GM21786 (cell line): ENCODE results near the gene CST7.
A peak's percentile ranks its signal among the peaks of the same experiment; 100 is the strongest.

ENCODE experiments used
- ATAC-seq: cut with Tn5 transposase; IDR thresholded peaks from one replicate; pipeline ENCODE4 v1.9.1; 2021; ENCODE audit not compliant: unreplicated experiment

Gene CST7

GRCh38 chr20:24983896-24984295, 34.8 kb downstream of the CST7 start:
- ATAC-seq: no peak

- no peak for ATAC-seq
Measured at GRCh38 chr20:24984961-24985640, 36.0 kb downstream of the CST7 start.

- ATAC-seq: no peak
Measured at GRCh38 chr20:24985802-24986201, 36.7 kb downstream of the CST7 start.

- ATAC-seq: no peak
Measured at GRCh38 chr20:24986436-24987015, 37.5 kb downstream of the CST7 start.

GRCh38 chr20:24987244-24987643, 38.2 kb downstream of the CST7 start:
- no peak for ATAC-seq

GRCh38 chr20:24987873-24988835, 39.1 kb downstream of the CST7 start:
- no peak for ATAC-seq

- no peak for ATAC-seq
Measured at GRCh38 chr20:24989162-24989561, 40.1 kb downstream of the CST7 start.

- no peak for ATAC-seq
Measured at GRCh38 chr20:24990810-24991252, 41.8 kb downstream of the CST7 start.

- peak; percentile 16 for ATAC-seq
Measured at GRCh38 chr20:24991897-24992486, 42.9 kb downstream of the CST7 start.

GRCh38 chr20:24992487-24993205, 43.6 kb downstream of the CST7 start, which contains the start of gene APMAP:
Gene APMAP (minus strand): TSS chr20:24992751. CDS start chr20:24992688, 63 bp downstream.
- peak; percentile 96 for ATAC-seq

- no peak for ATAC-seq
Measured at GRCh38 chr20:24993337-24994185, 44.5 kb downstream of the CST7 start.

- ATAC-seq: no peak
Measured at GRCh38 chr20:24994186-24994465, 45.1 kb downstream of the CST7 start.

GRCh38 chr20:24994470-24995368, 45.6 kb downstream of the CST7 start:
- ATAC-seq: no peak

GRCh38 chr20:24995741-24996448, 46.8 kb downstream of the CST7 start:
- no peak for ATAC-seq

- ATAC-seq: no peak
Measured at GRCh38 chr20:24996449-24997377, 47.6 kb downstream of the CST7 start.

- ATAC-seq: no peak
Measured at GRCh38 chr20:24998121-24998520, 49.1 kb downstream of the CST7 start.
